HG03575 (cell line): ENCODE measurements around the gene MXD4.
"Not testable (repeated sequence)": the region's sequence is repeated elsewhere in the genome, so short reads cannot be mapped to it uniquely, and the experiment has no call there.

Experiments used
- ATAC-seq: cut with Tn5 transposase; IDR thresholded peaks from one replicate; pipeline ENCODE4 v1.9.1; 2021; ENCODE audit not compliant: unreplicated experiment, insufficient number of reproducible peaks, low FRiP score; ENCODE audit errors: extremely low read depth

The MXD4 gene

GRCh38 chr4:2245057-2245786, 16.7 kb downstream of the MXD4 start:
- no peak for ATAC-seq

GRCh38 chr4:2243681-2244380, 18.1 kb downstream of the MXD4 start:
- no peak for ATAC-seq

GRCh38 chr4:2241410-2242353, 20.2 kb downstream of the MXD4 start, which contains the start of the genes HAUS3 and POLN:
Gene HAUS3 (minus strand): TSS chr4:2242121. CDS start chr4:2240946, 1,175 bp downstream.
Gene POLN (minus strand): TSS chr4:2242121. CDS start chr4:2229231, 12,890 bp downstream.
- no peak for ATAC-seq

GRCh38 chr4:2241003-2241402, 20.9 kb downstream of the MXD4 start:
- no peak for ATAC-seq

- ATAC-seq, result no peak
Measured at GRCh38 chr4:2236944-2237666, 24.8 kb downstream of the MXD4 start.

GRCh38 chr4:2231082-2231481, 30.8 kb downstream of the MXD4 start:
- ATAC-seq, result no peak

GRCh38 chr4:2226261-2226660, 35.6 kb downstream of the MXD4 start:
- ATAC-seq, result no peak

- ATAC-seq, result no peak
Measured at GRCh38 chr4:2222838-2223237, 39.1 kb downstream of the MXD4 start.

GRCh38 chr4:2221378-2221777, 40.5 kb downstream of the MXD4 start:
- ATAC-seq, result not testable (repeated sequence)

- ATAC-seq, result no peak
Measured at GRCh38 chr4:2220016-2220630, 41.8 kb downstream of the MXD4 start.

- ATAC-seq, result no peak
Measured at GRCh38 chr4:2219233-2219760, 42.6 kb downstream of the MXD4 start.

- no peak for ATAC-seq
Measured at GRCh38 chr4:2218436-2218835, 43.5 kb downstream of the MXD4 start.

- ATAC-seq, result no peak
Measured at GRCh38 chr4:2217726-2218125, 44.2 kb downstream of the MXD4 start.

GRCh38 chr4:2212831-2213230, 49.1 kb downstream of the MXD4 start:
- ATAC-seq, result no peak

GRCh38 chr4:2202789-2203188, 59.1 kb downstream of the MXD4 start:
- not testable (repeated sequence) for ATAC-seq
